GM10248 (cell line): ENCODE measurements around the gene WASF3.

ENCODE experiments used
- CTCF ChIA-PET: fragments of 300-600 bp; sonication (Branson Sonifier 250); formaldehyde crosslinking; extraction: SDS; loops from one replicate; lab custom pipeline; 2021; ENCODE audit warnings: antibody characterized with exemption; lab: Yijun Ruan, JAX
- POLR2A ChIA-PET: fragments of 350-650 bp; sonication (Branson Sonifier 250); formaldehyde crosslinking; extraction: SDS; loops from one replicate; lab custom pipeline; 2020; ENCODE audit warnings: antibody characterized with exemption; lab: Yijun Ruan, JAX
- DNase-seq: peaks from one replicate; pipeline ENCODE4 v3.0.0; 2012; ENCODE audit errors: extremely low spot score
- TF ChIP-seq, protein P1 (sequence below): IDR thresholded peaks from 2 replicates; pipeline ENCODE4 v1.5.1; 2012; ENCODE audit warnings: mild to moderate bottlenecking, low read depth; ENCODE audit errors: extremely low read depth, missing control alignments, control extremely low read depth

The WASF3 gene

DNA sequence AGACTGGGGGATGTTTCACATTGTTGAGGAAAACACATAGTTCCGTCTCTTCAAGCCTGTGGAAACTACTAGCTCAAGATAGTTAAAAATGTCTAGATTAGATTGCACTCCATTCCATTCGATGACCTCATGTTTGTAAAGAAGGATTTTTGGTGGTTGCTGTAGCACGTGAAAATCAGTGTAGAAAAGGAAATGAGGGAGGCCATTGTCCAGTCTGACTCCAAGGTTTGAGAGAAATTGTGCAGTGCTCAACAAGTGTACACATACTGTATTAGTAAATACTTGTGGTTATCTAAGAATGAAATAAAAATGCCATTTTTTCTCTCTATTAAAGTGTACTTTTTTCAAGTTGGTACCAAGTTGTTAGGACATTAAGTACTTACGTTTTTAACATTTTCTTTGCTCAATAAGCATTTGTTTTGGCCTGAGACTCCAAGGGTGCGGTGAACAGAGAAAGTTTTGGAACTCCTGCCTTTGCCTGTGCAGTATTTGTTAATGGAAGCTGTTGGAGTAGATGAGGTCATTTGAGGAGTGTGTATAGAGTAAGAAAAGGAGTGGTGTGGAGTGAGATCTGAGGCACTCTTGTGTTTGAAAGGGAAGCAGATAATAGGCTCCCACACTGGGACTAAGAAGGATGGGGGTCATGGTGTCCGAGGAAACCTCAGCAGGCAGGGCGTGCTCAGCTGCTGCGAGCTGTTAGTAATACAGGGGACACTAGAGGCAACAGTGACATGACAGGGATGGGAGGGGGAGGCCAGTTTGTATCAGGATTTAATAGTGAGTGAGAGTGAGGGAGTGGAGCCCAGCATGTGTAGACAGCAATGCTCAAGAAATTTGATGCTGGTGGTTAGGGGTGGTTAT is 4.4 kb downstream of the WASF3 start:
- DNase-seq, result no peak
- TF ChIP-seq, protein P1, sequence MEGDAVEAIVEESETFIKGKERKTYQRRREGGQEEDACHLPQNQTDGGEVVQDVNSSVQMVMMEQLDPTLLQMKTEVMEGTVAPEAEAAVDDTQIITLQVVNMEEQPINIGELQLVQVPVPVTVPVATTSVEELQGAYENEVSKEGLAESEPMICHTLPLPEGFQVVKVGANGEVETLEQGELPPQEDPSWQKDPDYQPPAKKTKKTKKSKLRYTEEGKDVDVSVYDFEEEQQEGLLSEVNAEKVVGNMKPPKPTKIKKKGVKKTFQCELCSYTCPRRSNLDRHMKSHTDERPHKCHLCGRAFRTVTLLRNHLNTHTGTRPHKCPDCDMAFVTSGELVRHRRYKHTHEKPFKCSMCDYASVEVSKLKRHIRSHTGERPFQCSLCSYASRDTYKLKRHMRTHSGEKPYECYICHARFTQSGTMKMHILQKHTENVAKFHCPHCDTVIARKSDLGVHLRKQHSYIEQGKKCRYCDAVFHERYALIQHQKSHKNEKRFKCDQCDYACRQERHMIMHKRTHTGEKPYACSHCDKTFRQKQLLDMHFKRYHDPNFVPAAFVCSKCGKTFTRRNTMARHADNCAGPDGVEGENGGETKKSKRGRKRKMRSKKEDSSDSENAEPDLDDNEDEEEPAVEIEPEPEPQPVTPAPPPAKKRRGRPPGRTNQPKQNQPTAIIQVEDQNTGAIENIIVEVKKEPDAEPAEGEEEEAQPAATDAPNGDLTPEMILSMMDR, result no peak
- POLR2A ChIA-PET, result no interaction called here
- CTCF ChIA-PET, result interaction anchor here (0.9 kb wide), 1 partner anchor 137 kb away, joined by 4 read pairs; no protein-coding TSS in a partner anchor

DNA sequence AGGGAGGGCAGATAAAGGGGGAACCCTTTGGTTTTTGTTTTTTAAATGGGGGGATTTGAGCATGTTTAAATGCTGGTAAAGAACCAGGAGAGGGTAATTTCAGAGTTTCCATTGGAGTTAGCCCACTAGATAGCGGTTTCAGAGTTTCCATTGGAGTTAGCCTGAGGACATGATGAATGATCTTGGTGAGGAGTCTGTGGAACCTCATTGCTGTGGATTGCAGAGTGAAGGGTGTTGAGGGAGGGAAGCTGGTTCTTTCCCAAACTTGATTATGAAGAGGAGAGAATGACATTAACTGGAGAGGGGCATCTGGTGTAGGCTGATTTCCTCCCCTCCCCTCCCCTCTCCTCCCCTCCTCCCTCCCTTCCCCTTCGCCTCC is 5.0 kb downstream of the WASF3 start:
- ChIA-PET POLR2A (no interaction called here), CTCF (no interaction called here)
- DNase-seq, result no peak
- TF ChIP-seq, protein P1, result no peak

DNA sequence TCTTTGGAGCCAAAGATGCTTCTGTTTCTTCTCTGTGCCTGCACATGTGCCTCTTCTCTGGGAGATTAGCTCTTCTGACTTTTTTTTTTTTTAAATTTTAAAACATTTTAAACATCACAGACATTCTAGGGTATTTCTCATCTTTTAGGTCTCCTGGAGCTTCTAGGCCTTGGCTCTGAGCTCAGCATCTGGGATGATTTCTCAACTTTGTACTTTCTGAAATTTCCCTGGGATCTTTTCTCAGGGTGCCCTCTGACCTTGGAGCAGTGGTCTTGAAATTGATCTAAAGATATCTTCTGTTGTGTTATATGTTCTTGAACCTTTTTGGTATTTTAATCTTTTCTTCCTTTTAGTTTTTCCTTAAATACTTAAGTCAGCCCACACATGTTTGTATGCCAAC is 6.2 kb downstream of the WASF3 start:
- POLR2A ChIA-PET, result no interaction called here
- CTCF ChIA-PET, result no interaction called here
- no peak for DNase-seq
- TF ChIP-seq, protein P1, result no peak

DNA sequence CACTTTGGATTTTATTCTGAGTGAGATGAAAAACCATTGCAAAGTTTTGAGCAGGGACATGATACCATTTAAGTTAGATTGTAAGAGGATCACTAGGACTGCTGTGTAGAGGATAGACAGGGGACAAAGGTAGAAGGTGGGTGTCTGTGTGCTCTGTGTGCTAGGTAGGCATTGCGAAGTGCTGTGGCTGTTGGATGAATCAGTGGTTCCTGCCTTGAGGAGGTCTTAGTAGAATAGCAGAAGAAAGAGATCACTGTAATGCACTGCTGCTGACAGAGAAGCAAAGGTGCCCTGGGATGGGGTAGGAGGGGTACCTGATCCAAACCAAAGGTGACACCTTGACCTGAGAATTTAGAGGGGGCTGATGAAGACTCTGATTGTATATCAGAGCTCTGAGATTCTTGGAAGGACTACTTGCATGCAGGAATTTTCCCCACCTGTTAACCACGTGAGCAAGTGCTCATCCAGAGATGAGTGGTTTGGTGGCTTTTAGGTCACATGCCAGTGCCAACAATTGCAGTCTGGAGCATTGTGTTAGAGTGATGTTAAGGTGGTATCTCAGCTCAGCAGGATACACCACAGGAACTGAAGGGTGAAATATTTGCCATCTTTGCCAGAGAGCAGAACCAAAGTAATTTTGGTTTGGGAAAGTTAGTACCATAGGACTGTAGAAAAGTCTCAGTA is 10.8 kb downstream of the WASF3 start:
- DNase-seq, result no peak
- POLR2A ChIA-PET, result no interaction called here
- TF ChIP-seq, protein P1, result no peak
- CTCF ChIA-PET, result no interaction called here

DNA sequence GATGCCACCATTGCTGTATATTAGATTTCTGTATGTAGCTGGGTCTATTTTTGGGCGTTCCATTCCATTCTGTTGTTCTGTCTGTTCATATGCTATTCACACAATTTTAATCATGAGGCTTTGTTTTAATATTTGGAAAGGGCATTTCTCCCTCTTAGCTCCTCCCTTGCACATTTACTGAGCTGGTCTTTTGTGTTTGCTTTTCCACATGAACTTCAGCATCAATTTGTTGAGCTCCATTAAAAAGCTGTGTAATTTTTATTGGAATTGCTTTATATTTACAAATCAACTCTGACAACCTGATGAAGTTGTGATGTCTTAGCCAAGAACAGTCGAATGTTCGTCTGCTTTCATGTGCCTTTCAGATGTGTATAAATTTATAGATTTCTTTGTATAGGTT is 14.0 kb downstream of the WASF3 start:
- TF ChIP-seq, protein P1, result no peak
- ChIA-PET POLR2A (no interaction called here), CTCF (interaction anchor here (1.2 kb wide), 1 partner anchor 127 kb away, joined by 3 read pairs; no protein-coding TSS in a partner anchor)

DNA sequence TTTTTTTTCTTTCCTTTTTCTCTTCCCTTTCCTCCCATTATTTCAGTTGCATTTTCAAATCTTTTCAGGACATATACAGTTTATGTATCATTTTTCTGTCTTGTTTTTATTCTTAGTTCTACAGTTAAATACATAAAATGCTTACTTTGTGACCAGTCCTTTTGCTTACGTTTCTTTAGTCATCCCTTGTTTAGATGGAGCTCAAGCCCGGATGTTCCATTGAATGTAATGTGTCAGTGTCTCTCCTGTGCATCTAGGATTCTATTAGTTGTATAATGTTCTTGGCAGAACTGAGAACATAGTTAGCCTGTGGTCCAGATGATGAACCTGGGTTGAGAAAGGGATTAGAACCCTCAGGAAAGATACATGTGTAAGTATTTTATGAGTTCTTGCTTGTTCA is 17.8 kb downstream of the WASF3 start:
- CTCF ChIA-PET, result no interaction called here
- TF ChIP-seq, protein P1, result no peak
- POLR2A ChIA-PET, result no interaction called here
- no peak for DNase-seq

More for the DNA sequence above, 14.0 kb downstream of the WASF3 start:
- DNase-seq, result no peak
